ENCODE data around the gene KATNBL1. TPM values are rescaled to one million over a fixed set of nuclear protein-coding genes. Genes with fewer than 3 reads are reported as not detected.

KATNBL1 gene
- total RNA-seq, 1 experiment from 2014 or later, result 46.8 TPM

GRCh38 chr15:34185666-34186065, 24.2 kb downstream of the KATNBL1 start:
- H3K4me1 Mint-ChIP-seq, result peaks cover 14 to 15% of the 10 kb centered on the region in 2 experiments
- H3K4me2 ChIP-seq (ENCODE audit: insufficient read depth, insufficient read length, low read length), result no peak overlapping the region
- no peak overlapping the region for H4K91ac ChIP-seq (ENCODE audit: insufficient read length, low read depth, low read length)
- H3K18ac ChIP-seq (ENCODE audit: insufficient read length, low read depth, low read length), result no peak overlapping the region
- H2BK5ac ChIP-seq (ENCODE audit: insufficient read length, low read length), result no peak overlapping the region
- DNase-seq, result no peak
- no peak overlapping the region for H3K27ac ChIP-seq (ENCODE audit: insufficient read length, low read depth, low read length)
- TF ChIP-seq CTCF (conservative IDR thresholded peaks at IDR 0.05), result no peak
- no peaks in the 10 kb centered on the region for H3K4me1 ChIP-seq (ENCODE audit: insufficient read depth, low read length)
- no peaks in the 10 kb centered on the region for H3K23me2 ChIP-seq (ENCODE audit: insufficient read length, low read depth, low read length, poor library complexity, severe bottlenecking)
- peaks cover 23 to 35% (median 33%) of the 10 kb centered on the region in 3 experiments for H3K36me3 Mint-ChIP-seq (ENCODE audit: insufficient read depth in 1 of 3, low read depth in 3 of 3)
- H4K5ac ChIP-seq (ENCODE audit: insufficient read length, low read depth, low read length), result no peak overlapping the region
- H3K9me3 Mint-ChIP-seq, result peaks cover 0 to 4% of the 10 kb centered on the region in 2 experiments; a peak in 1 of 5 replicates
- H2BK120ac ChIP-seq (ENCODE audit: low read depth, low read length, poor library complexity, severe bottlenecking), result no peak overlapping the region
- H3K27ac Mint-ChIP-seq, result 0 out of 7 replicates have a peak overlapping the region, but pooled peaks of 1 of the 3 experiments have one; percentile 12
- no CpG with 5 or more reads among the region's 4 CpGs for WGBS (ENCODE audit: extremely low coverage, insufficient read length, low lambda C conversion rate)
- H3K79me1 ChIP-seq (ENCODE audit: insufficient read depth, low read depth, low read length, poor library complexity, severe bottlenecking), result peaks cover 8% of the 10 kb centered on the region
- H3K9me3 ChIP-seq (ENCODE audit: control insufficient read depth, low read depth, low read length), result no peaks in the 10 kb centered on the region
- H2AFZ ChIP-seq (ENCODE audit: low read length), result no peak overlapping the region
- no peak overlapping the region for H3K14ac ChIP-seq (ENCODE audit: insufficient read depth, low read length)
- H3K27me3 Mint-ChIP-seq (ENCODE audit: low read depth), result no peaks in the 10 kb centered on the region
- no peak overlapping the region for H3K23ac ChIP-seq (ENCODE audit: insufficient read length, low read depth, low read length)
- no peak overlapping the region for H3T11ph ChIP-seq (ENCODE audit: low read length)
- no peak overlapping the region for H3K56ac ChIP-seq (ENCODE audit: insufficient read length, low read depth, low read length)
- no peak overlapping the region for H3K4me3 Mint-ChIP-seq
- H2BK12ac ChIP-seq (ENCODE audit: insufficient read length, low read depth, low read length), result no peak overlapping the region
- H4K20me1 ChIP-seq (ENCODE audit: control insufficient read depth, insufficient read depth, insufficient read length), result no peaks in the 10 kb centered on the region
- H2BK15ac ChIP-seq (ENCODE audit: low read depth, low read length), result no peak overlapping the region
- no peaks in the 10 kb centered on the region for H3K27me3 ChIP-seq (ENCODE audit: insufficient read depth, low read length)
- no peak overlapping the region for H3K4ac ChIP-seq (ENCODE audit: low read depth, low read length)
- H2AK5ac ChIP-seq (ENCODE audit: insufficient read length, low read length), result no peak overlapping the region
- H2BK20ac ChIP-seq (ENCODE audit: low read depth, low read length, poor library complexity, severe bottlenecking), result no peak overlapping the region
- no peak overlapping the region for H4K8ac ChIP-seq (replicated peaks; ENCODE audit: insufficient read length, low read depth, low read length)
- no peak overlapping the region for H3K9ac ChIP-seq (ENCODE audit: extremely low read depth, insufficient read length, low read length)
- peaks cover 3% of the 10 kb centered on the region; the same call in 1 of the 2 replicates for H3K79me2 ChIP-seq (ENCODE audit: insufficient read depth, low read length)

Measured in H9 (cell line).